GM18909 (cell line): Measurements from ENCODE around the gene FAM163B.
"Not testable (repeated sequence)": the region's sequence is repeated elsewhere in the genome, so short reads cannot be mapped to it uniquely, and the experiment has no call there.

Experiments used
- ATAC-seq: cut with Tn5 transposase; IDR thresholded peaks from one replicate; pipeline ENCODE4 v1.9.1; 2021; ENCODE audit warnings: mild to moderate bottlenecking; ENCODE audit not compliant: unreplicated experiment, poor library complexity

Gene FAM163B

DNA sequence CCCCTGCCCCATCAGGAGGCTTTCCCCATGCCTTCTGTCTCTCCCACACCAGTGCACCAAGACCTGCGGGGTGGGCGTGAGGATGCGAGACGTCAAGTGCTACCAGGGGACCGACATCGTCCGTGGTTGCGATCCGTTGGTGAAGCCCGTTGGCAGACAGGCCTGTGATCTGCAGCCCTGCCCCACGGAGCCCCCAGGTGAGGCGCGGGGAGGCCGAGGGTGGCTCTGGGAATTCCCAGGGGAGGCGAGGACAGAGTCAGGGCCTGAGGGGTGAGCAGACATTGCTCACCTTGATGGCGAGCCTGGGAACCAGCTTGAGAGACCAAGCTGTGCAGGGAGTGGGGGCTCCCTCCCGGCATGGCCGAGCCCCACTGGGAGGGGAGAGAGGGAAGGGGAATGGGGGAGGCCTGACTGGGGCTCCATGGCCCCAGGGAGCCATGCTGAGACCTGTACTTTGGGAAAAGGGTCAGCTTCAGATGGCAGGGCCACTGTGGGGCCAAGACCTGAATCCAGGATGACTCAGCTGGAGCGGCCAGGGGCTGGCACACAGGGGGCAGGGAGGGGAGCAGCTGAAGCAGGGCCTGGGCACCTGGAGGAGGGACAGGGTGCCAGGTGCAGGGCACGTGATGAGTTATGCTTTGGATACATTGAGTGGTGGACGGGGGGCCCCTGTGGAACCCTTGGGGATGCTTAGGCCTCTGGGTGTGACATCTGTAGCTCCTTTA is 35.2 kb downstream of the FAM163B start:
- no peak for ATAC-seq

GRCh38 chr9:133572821-133573361 is 36.3 kb downstream of the FAM163B start:
- no peak for ATAC-seq

GRCh38 chr9:133571896-133572595 is 37.1 kb downstream of the FAM163B start:
- ATAC-seq: no peak

GRCh38 chr9:133571391-133571890 is 37.7 kb downstream of the FAM163B start:
- ATAC-seq: no peak

DNA sequence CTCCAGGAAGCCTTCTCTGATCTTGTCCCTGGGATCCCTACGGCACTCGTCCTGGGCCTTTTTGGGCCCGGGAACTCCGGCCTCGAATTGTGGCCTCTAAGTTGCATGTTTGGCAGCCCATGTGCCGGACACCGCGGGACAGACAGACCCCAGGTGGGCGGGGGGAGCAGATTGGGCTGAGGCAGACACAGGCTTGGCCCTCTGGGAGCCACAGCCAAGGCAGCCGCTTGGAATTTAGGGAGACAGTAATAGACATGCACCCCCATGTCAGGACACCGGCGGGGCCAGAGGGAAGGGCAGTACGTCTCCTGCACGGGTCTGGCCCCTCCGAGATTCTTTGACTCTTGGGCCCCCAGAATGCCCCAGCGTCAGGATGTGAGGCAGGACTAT is 38.5 kb downstream of the FAM163B start:
- no peak for ATAC-seq

DNA sequence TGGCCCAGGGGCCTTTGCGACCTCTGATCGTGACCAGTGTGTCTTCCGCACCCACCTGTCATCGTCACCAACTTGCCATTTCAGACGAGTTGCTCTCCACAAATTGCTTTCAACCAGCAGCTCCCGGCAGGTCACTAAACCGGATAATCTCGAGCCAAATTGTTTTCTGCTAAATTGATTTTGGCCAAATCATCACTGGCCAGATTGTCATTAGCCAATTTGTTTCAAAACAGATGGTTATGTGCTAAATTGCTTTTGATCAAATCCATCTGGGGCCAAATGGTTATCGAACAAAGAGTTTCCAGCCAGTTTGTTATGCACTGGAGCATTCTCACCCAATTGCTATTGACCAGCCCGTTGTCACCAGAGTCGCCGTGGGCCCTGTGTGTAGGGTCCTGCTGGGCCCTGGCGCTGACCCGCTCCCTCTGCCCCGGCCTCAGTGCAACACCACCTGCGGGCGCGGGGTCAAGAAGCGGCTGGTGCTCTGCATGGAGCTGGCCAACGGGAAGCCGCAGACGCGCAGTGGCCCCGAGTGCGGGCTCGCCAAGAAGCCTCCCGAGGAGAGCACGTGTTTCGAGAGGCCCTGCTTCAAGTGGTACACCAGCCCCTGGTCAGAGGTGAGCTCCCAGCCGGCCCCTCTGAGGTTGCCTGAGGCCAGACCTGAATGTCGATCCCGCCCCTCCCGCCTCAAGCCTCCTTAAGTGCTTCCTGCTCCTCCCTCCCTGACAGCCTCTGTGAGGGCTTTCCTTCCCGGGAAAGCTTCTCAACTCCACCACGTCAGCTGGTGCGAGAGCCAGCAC is 39.1 kb downstream of the FAM163B start:
- no peak for ATAC-seq

DNA sequence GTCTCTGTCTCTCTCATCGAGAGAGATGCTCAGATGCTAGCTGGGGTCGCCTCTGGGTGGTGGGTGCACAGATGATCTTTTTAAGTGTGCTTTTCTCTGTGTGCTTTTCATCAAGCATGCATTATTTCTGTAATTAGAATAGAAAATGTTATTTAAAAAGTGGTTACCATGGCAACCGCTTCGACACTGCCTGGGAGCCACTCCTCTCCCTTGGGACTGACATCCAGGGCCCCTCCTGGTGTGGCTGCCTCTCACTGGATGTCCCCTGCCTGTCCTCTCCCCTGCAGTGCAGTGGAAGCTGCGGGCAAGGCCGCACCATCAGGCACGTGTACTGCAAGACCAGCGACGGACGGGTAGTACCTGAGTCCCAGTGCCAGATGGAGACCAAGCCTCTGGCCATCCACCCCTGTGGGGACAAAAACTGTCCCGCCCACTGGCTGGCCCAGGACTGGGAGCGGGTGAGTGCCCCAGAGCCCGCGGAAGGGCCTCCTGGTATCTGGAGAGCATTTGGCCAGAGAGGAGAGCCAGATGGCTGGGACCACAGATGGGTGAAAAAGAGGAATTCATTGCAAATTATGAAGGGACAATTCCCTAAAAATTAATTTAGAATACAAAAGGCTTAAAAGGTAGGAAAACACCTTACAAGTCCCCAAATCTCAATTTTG is 39.9 kb downstream of the FAM163B start:
- no peak for ATAC-seq

DNA sequence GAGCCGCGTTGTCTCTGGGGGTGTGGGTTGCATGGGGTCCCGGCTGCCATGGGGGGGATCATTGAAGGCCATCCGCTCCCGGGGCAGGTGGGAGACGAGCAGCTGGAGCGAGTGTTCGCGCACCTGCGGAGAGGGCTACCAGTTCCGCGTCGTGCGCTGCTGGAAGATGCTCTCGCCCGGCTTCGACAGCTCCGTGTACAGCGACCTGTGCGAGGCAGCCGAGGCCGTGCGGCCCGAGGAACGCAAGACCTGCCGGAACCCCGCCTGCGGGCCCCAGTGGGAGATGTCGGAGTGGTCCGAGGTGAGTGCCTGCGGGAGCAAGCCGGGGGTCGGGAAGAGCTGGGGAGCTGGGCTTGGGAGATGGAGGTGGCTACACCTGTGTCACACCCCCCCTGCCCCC is 41.0 kb downstream of the FAM163B start:
- no peak for ATAC-seq

- no peak for ATAC-seq
Measured at GRCh38 chr9:133566817-133567216, 42.4 kb downstream of the FAM163B start.

- no peak for ATAC-seq
Measured at GRCh38 chr9:133566382-133566781, 42.8 kb downstream of the FAM163B start.

DNA sequence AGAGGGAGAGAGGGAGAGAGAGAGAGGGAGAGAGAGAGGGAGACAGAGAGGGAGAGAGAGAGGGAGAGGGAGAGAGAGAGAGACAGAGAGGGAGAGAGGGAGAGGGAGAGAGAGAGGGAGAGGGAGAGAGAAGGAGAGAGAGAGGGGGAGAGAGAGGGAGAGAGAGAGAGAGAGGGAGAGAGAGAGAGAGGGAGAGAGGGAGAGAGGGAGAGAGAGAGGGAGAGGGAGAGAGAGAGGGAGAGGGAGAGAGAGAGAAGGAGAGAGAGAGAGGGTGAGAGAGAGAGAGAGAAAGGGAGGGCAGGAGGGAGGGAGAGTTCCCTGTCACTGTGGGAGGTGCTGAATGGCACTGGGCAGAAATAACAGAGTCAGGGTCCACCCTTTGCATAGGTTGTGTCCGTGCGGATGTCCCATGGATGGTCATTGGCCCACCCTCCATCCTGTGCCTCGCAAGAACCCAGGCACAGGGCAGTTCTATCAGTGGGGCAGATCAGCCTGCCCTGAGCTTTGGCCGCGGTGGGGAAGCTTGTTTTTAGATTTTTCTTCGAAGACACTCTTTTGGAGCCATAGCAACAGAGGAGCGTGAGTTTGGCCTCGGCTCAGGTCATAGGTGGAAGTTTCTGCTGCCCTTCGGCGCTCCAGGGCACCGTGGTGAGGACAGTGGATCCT is 44.6 kb downstream of the FAM163B start:
- ATAC-seq: no peak

- not testable (repeated sequence) for ATAC-seq
Measured at GRCh38 chr9:133563814-133564213, 45.4 kb downstream of the FAM163B start.

- no peak for ATAC-seq
Measured at GRCh38 chr9:133563291-133563796, 45.8 kb downstream of the FAM163B start.

- ATAC-seq: no peak
Measured at GRCh38 chr9:133562611-133563290, 46.4 kb downstream of the FAM163B start.

- ATAC-seq: no peak
Measured at GRCh38 chr9:133561976-133562554, 47.1 kb downstream of the FAM163B start.

- no peak for ATAC-seq
Measured at GRCh38 chr9:133560944-133561343, 48.2 kb downstream of the FAM163B start.

- no peak for ATAC-seq
Measured at GRCh38 chr9:133560311-133560710, 48.9 kb downstream of the FAM163B start.
